Endodermal cell (in vitro differentiated cells): Measurements from ENCODE around the gene GNG12. TPM values are rescaled to one million over a fixed set of nuclear protein-coding genes. Genes with fewer than 3 reads are reported as not detected.

Source experiments
- DNase-seq: peaks from one replicate; pipeline ENCODE4 v3.0.0-alpha.2; 2017
- H3K27ac ChIP-seq: 2 replicates; pipeline ENCODE4 v1.5.1; 2013; ENCODE audit warnings: mild to moderate bottlenecking, low read depth, low read length, moderate library complexity
- H3K27me3 ChIP-seq: 2 replicates; pipeline ENCODE4 v1.6.1; 2013; ENCODE audit warnings: mild to moderate bottlenecking, low read length, moderate library complexity; ENCODE audit not compliant: insufficient read depth, control insufficient read depth, poor library complexity, severe bottlenecking
- H3K36me3 ChIP-seq: 2 replicates; pipeline ENCODE4 v1.7.0; 2013; ENCODE audit warnings: mild to moderate bottlenecking, low read length, moderate library complexity; ENCODE audit not compliant: control insufficient read depth, insufficient read depth
- H3K4me1 ChIP-seq: one replicate; pipeline ENCODE4 v1.7.0; 2013; ENCODE audit warnings: low read length; ENCODE audit not compliant: control insufficient read depth, insufficient read depth
- H3K4me3 ChIP-seq: 2 replicates; pipeline ENCODE4 v1.5.1; 2013; ENCODE audit warnings: mild to moderate bottlenecking, low read length, moderate library complexity
- H3K9ac ChIP-seq: 2 replicates; pipeline ENCODE4 v1.6.1; 2013; ENCODE audit warnings: mild to moderate bottlenecking, low read length, moderate library complexity; ENCODE audit not compliant: poor library complexity, severe bottlenecking; ENCODE audit errors: extremely low read depth
- H3K9me3 ChIP-seq: 2 replicates; pipeline ENCODE4 v1.6.1; 2013; ENCODE audit warnings: mild to moderate bottlenecking, low read length, moderate library complexity; ENCODE audit not compliant: control insufficient read depth
- H3K27ac Mint-ChIP-seq: 2 replicates; pipeline ENCODE4 v1.8.0; 2020; ENCODE audit warnings: mixed read lengths
- H3K27me3 Mint-ChIP-seq: 2 replicates; pipeline ENCODE4 v1.8.0; 2021; ENCODE audit warnings: mild to moderate bottlenecking, mixed read lengths; ENCODE audit not compliant: insufficient read depth
- H3K36me3 Mint-ChIP-seq: 2 replicates; pipeline ENCODE4 v1.8.0; 2020; ENCODE audit warnings: low read depth, mixed read lengths
- H3K4me1 Mint-ChIP-seq: 2 replicates; pipeline ENCODE4 v1.8.0; 2020; ENCODE audit warnings: mixed read lengths
- H3K4me3 Mint-ChIP-seq: 2 replicates; pipeline ENCODE4 v1.8.0; 2020; ENCODE audit warnings: mild to moderate bottlenecking, moderate library complexity, mixed read lengths
- H3K9me3 Mint-ChIP-seq: 2 replicates; pipeline ENCODE4 v1.8.0; 2020; ENCODE audit warnings: mild to moderate bottlenecking, mixed read lengths
- CTCF ChIP-seq: fragments of 200-600 bp; sonication (generic); conservative IDR thresholded peaks from 2 replicates; pipeline ENCODE4 v1.5.0; 2021; ENCODE audit warnings: antibody characterized with exemption, mild to moderate bottlenecking
- WGBS, 2 experiments: methylation state at CpG; one replicate each; pipeline versions ENCODE4 v1.1.5 to v1.1.7; 2013; ENCODE audit warnings: missing lambda C conversion rate in 2 of 2, mixed read lengths in 1 of 2; ENCODE audit not compliant: insufficient coverage in 1 of 2, insufficient read length in 1 of 2; 5-methylcytosine and 5-hydroxymethylcytosine counted together
- total RNA-seq, 2 donors: library from RNA; stranded (reverse); fragmentation: NEBNext Ultra II Directional in 1 of 2; extraction: Animal tissue kit (Norgen Biotek cat#: 25700) in 1 of 2; gene quantifications; 2 replicates in 1 of 2; 3 replicates in 1 of 2; pipeline ENCODE4 v1.2.1, GENCODE V29; 2021

GNG12 gene
- total RNA-seq, 2 donors from 2014 or later, result 7.7 to 9.2 TPM

- no peak for DNase-seq
Measured at GRCh38 chr1:67695963-67696362, 137.3 kb downstream of the GNG12 start.

GRCh38 chr1:67691712-67692111 is 141.6 kb downstream of the GNG12 start:
- H3K36me3 Mint-ChIP-seq, result peaks cover 15% of the 10 kb centered on the region
- Histone ChIP-seq H3K36me3 (peaks cover 27% of the 10 kb centered on the region), H3K9ac (no peak overlapping the region), H3K27ac (no peak overlapping the region), H3K27me3 (no peaks in the 10 kb centered on the region), H3K4me1 (peaks cover 22% of the 10 kb centered on the region), H3K9me3 (no peaks in the 10 kb centered on the region), H3K4me3 (no peak overlapping the region)
- no peaks in the 10 kb centered on the region for H3K27me3 Mint-ChIP-seq
- H3K27ac Mint-ChIP-seq, result peak overlapping the region; percentile 38
- no peaks in the 10 kb centered on the region for H3K9me3 Mint-ChIP-seq
- no peak for TF ChIP-seq CTCF
- H3K4me1 Mint-ChIP-seq, result peaks cover 55% of the 10 kb centered on the region
- no peak overlapping the region for H3K4me3 Mint-ChIP-seq
- no peak for DNase-seq

More at GRCh38 chr1:67695963-67696362, 137.3 kb downstream of the GNG12 start:
- Histone ChIP-seq H3K9ac (no peak overlapping the region), H3K4me1 (peaks cover 7% of the 10 kb centered on the region), H3K27ac (no peak overlapping the region), H3K9me3 (no peaks in the 10 kb centered on the region), H3K4me3 (no peak overlapping the region), H3K27me3 (no peaks in the 10 kb centered on the region), H3K36me3 (no peaks in the 10 kb centered on the region)
- TF ChIP-seq CTCF, result no peak
- Mint-ChIP-seq H3K4me1 (peaks cover 42% of the 10 kb centered on the region), H3K27ac (no peak overlapping the region), H3K9me3 (no peaks in the 10 kb centered on the region), H3K4me3 (no peak overlapping the region), H3K36me3 (no peaks in the 10 kb centered on the region), H3K27me3 (no peaks in the 10 kb centered on the region)
- 85 to 100% methylated on average over 1 to 2 of the region's 2 CpGs for WGBS, 2 experiments

GRCh38 chr1:67690411-67690810 is 142.9 kb downstream of the GNG12 start:
- WGBS, 2 experiments, result 91% methylated on average over 2 of the region's 2 CpGs; no CpG with 5 or more reads in 1 of the 2 experiments
- H3K27ac ChIP-seq, result no peak overlapping the region

More at GRCh38 chr1:67690411-67690810, 142.9 kb downstream of the GNG12 start:
- DNase-seq, result no peak
- Mint-ChIP-seq H3K27me3 (no peaks in the 10 kb centered on the region), H3K9me3 (no peaks in the 10 kb centered on the region), H3K4me1 (peaks cover 51% of the 10 kb centered on the region), H3K4me3 (no peak overlapping the region), H3K36me3 (peaks cover 18% of the 10 kb centered on the region), H3K27ac (no peak overlapping the region)
- Histone ChIP-seq H3K27me3 (no peaks in the 10 kb centered on the region), H3K9me3 (no peaks in the 10 kb centered on the region), H3K36me3 (peaks cover 32% of the 10 kb centered on the region), H3K9ac (no peak overlapping the region), H3K4me3 (no peak overlapping the region), H3K4me1 (peaks cover 22% of the 10 kb centered on the region)
- no peak for TF ChIP-seq CTCF
